H54 (cell line): ENCODE results near the gene NRXN3.
"Not testable (repeated sequence)": the region's sequence is repeated elsewhere in the genome, so short reads cannot be mapped to it uniquely, and the experiment has no call there.

Source experiments
- DNase-seq: peaks from one replicate; pipeline ENCODE4 v3.0.0; 2011; ENCODE audit warnings: low spot score, mixed read lengths; ENCODE audit not compliant: insufficient read length
- FAIRE-seq: peaks from 3 replicates; lab custom pipeline; 2011; peaks lifted over from hg19 to GRCh38; lab: Jason Lieb, UNC
- POLR2A ChIP-seq: IDR thresholded peaks from 2 replicates; pipeline ENCODE4 v1.6.1; 2011; ENCODE audit warnings: low read depth, mild to moderate bottlenecking, low read length

NRXN3 gene

GRCh38 chr14:78519863-78520262, 349.7 kb downstream of the NRXN3 start:
- TF ChIP-seq POLR2A = no peak
- DNase-seq (no peak), FAIRE-seq (no peak)

DNA sequence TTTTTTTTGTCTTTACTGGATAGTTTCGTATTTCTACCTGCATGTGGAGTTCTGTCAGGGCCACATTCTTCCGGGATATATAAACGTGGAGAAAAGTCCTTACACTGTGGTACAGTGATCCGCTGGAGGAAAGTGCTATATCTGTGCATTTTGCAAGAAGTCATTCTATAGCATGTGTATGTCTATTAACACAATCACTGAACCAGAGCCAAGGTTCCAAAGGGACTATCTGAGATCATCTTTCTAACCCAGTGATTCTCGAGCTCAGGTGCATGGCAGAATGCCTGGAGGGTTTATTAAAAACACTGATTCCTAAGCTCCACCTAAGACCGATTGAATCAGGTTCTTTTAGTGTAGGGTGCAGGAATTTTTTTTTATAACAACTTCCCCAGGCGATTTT, 354.0 kb downstream of the NRXN3 start:
- no peak for DNase-seq
- TF ChIP-seq POLR2A = no peak
- FAIRE-seq = no peak

DNA sequence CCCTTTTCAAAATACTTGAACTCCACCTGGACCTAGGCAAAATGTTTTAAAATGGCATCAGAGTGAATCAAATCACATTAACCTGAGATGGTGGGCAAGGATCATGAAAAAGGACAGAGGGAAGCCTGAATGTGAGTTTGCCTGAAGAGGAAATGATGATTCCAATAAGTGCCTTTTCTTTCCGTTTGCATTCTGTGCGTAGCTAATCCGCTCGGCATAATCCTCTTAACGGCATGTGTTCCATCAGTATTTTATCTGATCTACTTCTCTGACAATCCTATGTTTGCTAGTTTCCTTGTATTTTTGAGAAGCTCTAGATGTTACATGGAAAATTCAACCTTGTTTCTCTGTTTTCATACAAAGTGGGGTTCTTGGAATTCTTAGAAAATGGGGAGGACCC, 354.6 kb downstream of the NRXN3 start:
- FAIRE-seq = no peak
- TF ChIP-seq POLR2A = no peak

GRCh38 chr14:78530078-78530477, 359.9 kb downstream of the NRXN3 start:
- FAIRE-seq (no peak), DNase-seq (peak; percentile 1)
- TF ChIP-seq POLR2A = no peak

More for the DNA sequence above, 354.6 kb downstream of the NRXN3 start:
- no peak for DNase-seq

DNA sequence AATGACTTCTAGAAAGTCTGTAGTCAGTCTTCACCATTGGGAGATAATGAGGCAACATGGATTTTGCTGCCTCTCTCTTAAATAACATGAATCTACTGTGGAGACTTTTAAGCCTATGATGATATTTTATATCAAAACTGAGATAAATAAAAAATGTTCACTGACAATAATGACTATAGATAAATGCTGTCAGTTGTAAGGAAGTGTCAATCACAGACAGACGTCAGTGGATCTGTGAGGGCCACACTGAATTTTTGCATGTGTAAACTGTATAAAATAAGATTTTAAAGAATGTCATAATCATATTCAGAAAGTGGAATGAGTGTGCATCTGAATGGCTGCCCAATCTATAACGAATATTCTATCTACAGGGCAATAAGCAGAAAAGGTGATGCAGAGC, 364.0 kb downstream of the NRXN3 start:
- DNase-seq (no peak), FAIRE-seq (no peak)
- no peak for TF ChIP-seq POLR2A

DNA sequence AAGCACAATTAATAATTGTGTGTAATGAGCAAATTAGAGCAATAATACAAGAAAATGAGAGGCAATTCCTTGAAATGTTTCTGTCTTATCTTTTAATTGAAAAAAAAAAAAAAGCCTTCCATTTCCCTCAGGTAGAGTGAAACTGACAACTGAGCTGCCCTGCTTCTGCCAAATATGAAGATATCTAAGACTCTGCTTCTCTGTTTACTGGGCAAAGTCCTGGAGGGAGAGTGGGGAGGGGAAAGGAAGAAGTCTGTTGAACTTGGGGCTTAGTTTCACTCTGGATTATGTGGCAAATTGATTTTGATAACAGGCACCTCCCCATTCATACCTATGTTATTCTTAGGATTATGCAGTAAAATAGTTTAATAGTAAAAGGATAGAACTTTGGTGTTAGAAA, 364.9 kb downstream of the NRXN3 start:
- DNase-seq = no peak
- no peak for FAIRE-seq
- no peak for TF ChIP-seq POLR2A

DNA sequence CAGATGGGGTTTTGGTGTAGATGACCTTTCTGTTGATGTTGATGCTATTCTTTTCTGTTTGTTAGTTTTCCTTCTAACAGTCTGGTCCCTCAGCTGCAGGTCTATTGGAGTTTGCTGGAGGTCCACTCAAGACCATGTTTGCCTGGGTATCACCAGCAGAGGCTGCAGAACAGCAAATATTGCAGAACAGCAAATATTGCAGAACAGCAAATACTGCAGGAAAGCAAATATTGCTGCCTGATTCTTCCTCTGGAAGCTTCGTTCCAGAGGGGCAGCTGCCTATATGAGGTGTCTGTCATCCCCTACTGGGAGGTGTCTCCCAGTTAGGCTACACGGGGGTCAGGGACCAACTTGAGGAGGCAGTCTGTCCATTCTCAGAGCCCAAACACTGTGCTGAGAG, 371.6 kb downstream of the NRXN3 start:
- DNase-seq, FAIRE-seq: not testable (repeated sequence)

- no peak for TF ChIP-seq POLR2A
- DNase-seq = no peak
- FAIRE-seq = no peak
Measured at GRCh38 chr14:78543433-78543832, 373.3 kb downstream of the NRXN3 start.

DNA sequence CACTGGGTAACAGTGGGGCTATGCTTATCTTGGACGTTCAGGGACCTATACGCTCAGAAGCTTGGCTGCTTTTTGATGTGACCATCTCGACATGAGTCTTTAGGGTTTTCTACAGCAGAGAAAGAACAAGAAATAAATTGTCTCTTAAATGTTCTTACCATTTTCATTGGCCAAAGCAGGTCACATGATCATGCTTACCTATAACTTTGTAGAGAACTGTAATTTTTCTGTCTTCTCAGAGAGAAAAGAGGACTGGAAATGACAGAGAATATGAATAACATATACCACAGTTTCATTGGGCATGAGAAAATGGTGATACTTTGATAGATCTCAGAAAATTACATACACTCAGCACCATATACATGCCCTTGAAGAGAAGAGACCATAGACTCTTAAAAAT, 390.9 kb downstream of the NRXN3 start:
- DNase-seq (no peak), FAIRE-seq (no peak)
- TF ChIP-seq POLR2A = no peak

GRCh38 chr14:78566026-78566858, 396.1 kb downstream of the NRXN3 start:
- FAIRE-seq (no peak), DNase-seq (peak; percentile 38)

GRCh38 chr14:78566859-78567172, 396.6 kb downstream of the NRXN3 start:
- no peak for DNase-seq
- TF ChIP-seq POLR2A = no peak
- FAIRE-seq = no peak

More at GRCh38 chr14:78566026-78566858, 396.1 kb downstream of the NRXN3 start:
- no peak for TF ChIP-seq POLR2A

- FAIRE-seq = no peak
- no peak for DNase-seq
- TF ChIP-seq POLR2A = no peak
Measured at GRCh38 chr14:78567343-78567742, 397.2 kb downstream of the NRXN3 start.

GRCh38 chr14:78573736-78574135, 403.6 kb downstream of the NRXN3 start:
- not testable (repeated sequence) for DNase-seq, FAIRE-seq

- FAIRE-seq (no peak), DNase-seq (no peak)
- TF ChIP-seq POLR2A = no peak
Measured at GRCh38 chr14:78576437-78577166, 406.4 kb downstream of the NRXN3 start.

- no peak for TF ChIP-seq POLR2A
- no peak for FAIRE-seq
- DNase-seq = no peak
Measured at GRCh38 chr14:78581229-78581628, 411.1 kb downstream of the NRXN3 start.
